GM12874 (cell line): ENCODE measurements around the gene EML5.

Experiments
- TF ChIP-seq, protein P1 (sequence below): IDR thresholded peaks from 2 replicates; pipeline ENCODE4 v1.5.1; 2011; ENCODE audit warnings: low read depth, mild to moderate bottlenecking, control low read depth, low read length, moderate library complexity; ENCODE audit not compliant: insufficient read depth

The EML5 gene

GRCh38 chr14:88786715-88787114 lies 6.0 kb downstream of the EML5 start:
- TF ChIP-seq, protein P1, sequence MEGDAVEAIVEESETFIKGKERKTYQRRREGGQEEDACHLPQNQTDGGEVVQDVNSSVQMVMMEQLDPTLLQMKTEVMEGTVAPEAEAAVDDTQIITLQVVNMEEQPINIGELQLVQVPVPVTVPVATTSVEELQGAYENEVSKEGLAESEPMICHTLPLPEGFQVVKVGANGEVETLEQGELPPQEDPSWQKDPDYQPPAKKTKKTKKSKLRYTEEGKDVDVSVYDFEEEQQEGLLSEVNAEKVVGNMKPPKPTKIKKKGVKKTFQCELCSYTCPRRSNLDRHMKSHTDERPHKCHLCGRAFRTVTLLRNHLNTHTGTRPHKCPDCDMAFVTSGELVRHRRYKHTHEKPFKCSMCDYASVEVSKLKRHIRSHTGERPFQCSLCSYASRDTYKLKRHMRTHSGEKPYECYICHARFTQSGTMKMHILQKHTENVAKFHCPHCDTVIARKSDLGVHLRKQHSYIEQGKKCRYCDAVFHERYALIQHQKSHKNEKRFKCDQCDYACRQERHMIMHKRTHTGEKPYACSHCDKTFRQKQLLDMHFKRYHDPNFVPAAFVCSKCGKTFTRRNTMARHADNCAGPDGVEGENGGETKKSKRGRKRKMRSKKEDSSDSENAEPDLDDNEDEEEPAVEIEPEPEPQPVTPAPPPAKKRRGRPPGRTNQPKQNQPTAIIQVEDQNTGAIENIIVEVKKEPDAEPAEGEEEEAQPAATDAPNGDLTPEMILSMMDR, result no peak

DNA sequence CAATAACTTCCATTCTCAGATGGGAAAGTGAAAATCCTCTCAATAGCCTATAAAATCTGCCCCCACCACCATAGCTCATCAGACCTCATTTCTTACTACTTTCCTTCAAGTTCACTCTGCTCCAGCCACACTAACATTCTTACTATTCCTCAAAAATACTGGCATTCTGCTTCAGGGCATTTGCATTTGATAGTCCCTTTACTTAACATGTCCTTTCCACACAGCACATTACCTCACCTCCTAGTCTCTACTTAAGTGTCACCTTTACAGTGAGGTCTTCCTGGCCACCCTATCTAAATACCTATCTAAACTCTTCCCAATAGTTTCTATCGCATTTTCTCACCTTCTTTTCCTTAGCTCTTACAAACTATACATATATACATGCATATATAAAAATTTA lies 6.8 kb downstream of the EML5 start:
- TF ChIP-seq, protein P1, result no peak

DNA sequence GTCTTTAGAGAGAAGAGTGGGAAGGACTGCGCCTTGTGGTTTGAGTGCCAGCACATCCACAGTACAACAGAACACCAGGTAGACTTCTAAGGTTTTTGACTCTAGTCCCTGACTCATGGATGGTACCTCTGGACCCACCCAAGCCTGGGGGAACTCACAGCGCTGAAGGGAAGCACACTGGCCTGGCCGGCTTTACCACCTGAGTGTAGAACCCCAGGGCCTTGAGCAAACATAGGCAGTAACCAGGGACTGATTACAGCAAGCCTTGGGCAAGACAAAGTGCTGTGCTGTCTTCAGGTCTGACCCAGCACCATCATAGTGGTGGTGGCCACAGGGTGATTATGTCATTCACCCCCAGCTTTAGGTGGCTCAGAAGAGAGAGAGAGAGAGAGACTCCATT lies 17.2 kb downstream of the EML5 start:
- TF ChIP-seq, protein P1, result no peak

DNA sequence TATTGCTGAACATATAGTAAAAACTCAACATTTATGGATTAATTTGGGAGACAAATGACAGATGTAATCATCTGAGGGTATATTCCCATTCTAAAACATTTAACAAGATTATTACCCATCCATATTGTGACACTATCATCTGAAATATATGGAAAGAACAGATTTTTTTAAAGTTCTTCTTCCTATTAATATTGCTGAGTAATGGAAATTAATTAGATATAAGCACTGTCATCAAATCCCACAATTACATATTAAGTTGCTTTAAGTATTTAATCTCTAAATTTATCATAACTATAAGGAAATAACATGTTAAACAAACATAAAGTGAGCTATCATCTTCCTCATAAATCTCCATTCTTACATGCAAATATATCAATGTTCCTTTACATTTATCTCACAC lies 22.0 kb downstream of the EML5 start:
- TF ChIP-seq, protein P1, result no peak

DNA sequence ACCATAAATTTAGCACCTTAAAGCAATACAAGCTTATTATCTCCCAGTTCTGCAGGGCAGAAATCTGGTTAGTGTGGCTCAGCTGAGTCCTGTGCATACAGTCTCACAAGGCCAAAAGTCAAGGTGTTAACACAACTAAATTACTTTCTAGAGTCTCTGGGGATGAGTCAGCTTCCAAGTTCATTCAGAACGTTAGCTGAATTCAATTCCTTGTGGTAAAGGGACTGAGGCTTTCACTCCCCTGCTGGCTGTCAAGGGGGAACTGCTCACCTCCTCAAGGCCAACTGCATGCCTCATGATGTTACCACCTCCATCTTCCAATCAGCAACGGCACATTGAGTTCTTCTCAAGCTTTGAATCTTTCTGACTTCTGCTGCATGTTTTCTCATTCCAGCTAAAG lies 27.6 kb downstream of the EML5 start:
- TF ChIP-seq, protein P1, result no peak

DNA sequence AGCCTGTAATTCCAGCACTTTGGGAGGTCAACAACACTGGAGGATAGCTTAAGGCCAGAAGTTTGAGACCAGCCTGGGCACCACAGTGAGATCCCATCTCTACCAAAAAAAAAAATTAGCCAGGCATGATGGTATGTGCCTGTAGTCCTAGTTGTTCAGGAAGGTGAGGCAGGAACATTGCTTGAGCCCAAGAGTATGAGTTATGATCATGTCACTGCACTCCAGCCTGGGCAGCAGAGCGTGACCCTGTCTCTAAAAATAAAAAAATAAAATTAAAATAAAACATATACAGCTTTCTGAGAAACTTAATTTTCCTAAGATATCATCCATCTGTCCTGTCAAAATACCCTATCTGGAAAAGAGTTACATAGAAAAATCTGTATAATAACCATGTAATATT lies 38.9 kb downstream of the EML5 start:
- TF ChIP-seq, protein P1, result no peak

GRCh38 chr14:88750945-88751344 lies 41.8 kb downstream of the EML5 start:
- TF ChIP-seq, protein P1, result no peak

DNA sequence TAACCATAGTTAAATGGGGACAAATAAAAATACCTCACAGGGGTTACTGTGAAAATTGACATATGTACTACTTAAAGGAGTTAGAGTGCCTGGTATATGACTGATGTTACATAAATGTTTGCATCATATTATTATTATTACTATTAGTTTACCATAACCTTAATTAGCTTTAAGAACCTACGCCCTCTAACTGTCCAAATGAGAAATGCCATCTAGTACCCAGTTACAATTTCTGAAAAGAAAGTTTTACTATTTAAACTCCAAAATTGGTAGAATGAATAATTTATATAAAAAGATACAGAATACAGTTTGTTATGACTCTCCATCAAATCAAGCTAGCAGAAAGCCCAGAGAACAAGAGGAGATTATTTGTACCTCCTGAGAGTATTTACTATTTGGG lies 42.3 kb downstream of the EML5 start:
- TF ChIP-seq, protein P1, result no peak
